Activated CD4-positive, alpha-beta T cell treated with anti-CD3 and anti-CD28 coated beads for 36 hours (primary cell): ENCODE results near the gene C1orf226. TPM values are rescaled to one million over a fixed set of nuclear protein-coding genes. Genes with fewer than 3 reads are reported as not detected.
"Not testable (repeated sequence)": the region's sequence is repeated elsewhere in the genome, so short reads cannot be mapped to it uniquely, and the experiment has no call there.

Source experiments
- ATAC-seq: fragments of 200-7000 bp; cut with Tn5 transposase; one replicate; pipeline ENCODE4 v1.10.0; 2021; ENCODE audit warnings: mild to moderate bottlenecking, moderate library complexity
- CTCF ChIA-PET: fragments of 350-600 bp; sonication (Branson Sonifier 250); formaldehyde crosslinking; loops from one replicate; lab custom pipeline; 2021; ENCODE audit warnings: antibody characterized with exemption; lab: Charles Lee
- POLR2A ChIA-PET: fragments of 350-600 bp; sonication (Branson Sonifier 250); formaldehyde crosslinking; loops from one replicate; lab custom pipeline; 2021; ENCODE audit warnings: antibody characterized with exemption, inconsistent platforms; lab: Charles Lee
- DNase-seq: peaks from one replicate; pipeline ENCODE4 v3.0.0-alpha.2; 2020
- H3K27ac Mint-ChIP-seq: one replicate; pipeline ENCODE4 v1.8.0; 2021; ENCODE audit warnings: mixed read lengths
- H3K27me3 Mint-ChIP-seq: one replicate; pipeline ENCODE4 v1.8.0; 2021; ENCODE audit warnings: mixed read lengths
- H3K36me3 Mint-ChIP-seq: one replicate; pipeline ENCODE4 v1.8.0; 2021; ENCODE audit warnings: low read depth, mixed read lengths
- H3K4me1 Mint-ChIP-seq: one replicate; pipeline ENCODE4 v1.8.0; 2021; ENCODE audit warnings: mixed read lengths
- H3K4me3 Mint-ChIP-seq: one replicate; pipeline ENCODE4 v1.8.0; 2021; ENCODE audit warnings: mild to moderate bottlenecking, moderate library complexity, mixed read lengths
- H3K9me3 Mint-ChIP-seq: one replicate; pipeline ENCODE4 v1.8.0; 2021; ENCODE audit warnings: low read depth, mixed read lengths
- intact Hi-C, 2 experiments: fragments of 100-400 bp; cut with DNase I in 1 of 2; cut with micrococcal nuclease in 1 of 2; formaldehyde crosslinking; loops; one replicate each; pipeline versions ENCODE4 v1.14.2 to v1.15.1; 2022 to 2024; cut with DNase I, micrococcal nuclease
- microRNA-seq: library from miRNA; unstranded; fragments of <30 nt; microRNA quantifications from one replicate; pipeline ENCODE4 v1.2.0, GENCODE V29; 2021; ENCODE audit warnings: borderline replicate concordance
- total RNA-seq, 2 experiments: library from RNA; stranded (reverse); gene quantifications; one replicate each; pipeline ENCODE4 v1.2.3, GENCODE V29; 2021

C1orf226 gene
- total RNA-seq, 2 experiments from 2014 or later, result 0.16 TPM

DNA sequence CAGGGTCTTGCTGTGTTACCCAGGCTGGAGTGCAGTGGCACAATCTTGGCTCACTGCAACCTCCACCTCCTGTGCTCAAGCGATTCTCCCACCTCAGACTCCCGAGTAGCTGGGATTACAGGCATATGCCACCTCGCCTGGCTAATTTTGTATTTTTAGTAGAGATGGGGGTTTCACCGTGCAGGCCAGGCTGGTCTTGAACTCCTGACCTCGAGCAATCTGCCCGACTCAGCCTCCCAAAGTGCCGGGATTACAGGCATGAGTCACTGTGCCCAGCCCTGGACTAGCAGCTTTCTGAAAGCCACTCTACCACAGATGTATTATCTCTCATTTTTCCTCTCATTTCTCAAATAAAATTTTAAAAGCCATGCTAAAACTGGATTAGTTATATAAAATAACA is 37.1 kb downstream of the C1orf226 start:
- POLR2A ChIA-PET, H3K27ac Mint-ChIP-seq, DNase-seq, H3K36me3 Mint-ChIP-seq, intact Hi-C loops, CTCF ChIA-PET, ATAC-seq, H3K9me3 Mint-ChIP-seq, H3K4me1 Mint-ChIP-seq, H3K4me3 Mint-ChIP-seq: not testable (repeated sequence)
- H3K27me3 Mint-ChIP-seq, result peaks cover 18% of the 10 kb centered on the region

DNA sequence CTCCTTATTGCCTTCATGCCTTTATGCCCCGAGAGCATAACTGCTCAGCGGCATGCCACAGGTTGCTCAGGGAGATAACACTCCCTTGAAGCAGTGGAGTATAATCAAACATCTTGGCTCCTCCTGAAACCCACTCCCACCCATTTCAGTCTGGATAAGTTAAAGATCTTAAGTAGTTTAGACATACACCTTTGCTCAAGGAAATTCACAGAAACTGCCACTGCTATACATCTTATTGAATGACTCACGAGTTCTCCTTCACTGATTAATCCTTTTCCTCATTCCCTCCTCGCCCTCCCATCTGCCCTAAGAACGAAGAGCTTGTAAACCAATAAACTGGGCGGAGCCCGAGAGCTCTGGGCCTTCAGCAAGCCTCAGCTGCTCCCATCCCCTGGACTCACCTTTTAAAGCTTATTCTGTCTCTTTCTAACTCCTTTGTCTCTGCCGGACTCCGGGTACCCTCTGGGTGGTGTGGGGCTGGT is 38.0 kb downstream of the C1orf226 start:
- ATAC-seq, intact Hi-C loops, H3K4me1 Mint-ChIP-seq, DNase-seq, H3K27ac Mint-ChIP-seq, POLR2A ChIA-PET, H3K4me3 Mint-ChIP-seq, H3K9me3 Mint-ChIP-seq, H3K36me3 Mint-ChIP-seq: not testable (repeated sequence)
- H3K27me3 Mint-ChIP-seq, result peaks cover 22% of the 10 kb centered on the region
- CTCF ChIA-PET, result interaction anchor here (1.1 kb wide), 1 partner anchor 97 kb away, joined by 4 read pairs; no protein-coding TSS in a partner anchor

DNA sequence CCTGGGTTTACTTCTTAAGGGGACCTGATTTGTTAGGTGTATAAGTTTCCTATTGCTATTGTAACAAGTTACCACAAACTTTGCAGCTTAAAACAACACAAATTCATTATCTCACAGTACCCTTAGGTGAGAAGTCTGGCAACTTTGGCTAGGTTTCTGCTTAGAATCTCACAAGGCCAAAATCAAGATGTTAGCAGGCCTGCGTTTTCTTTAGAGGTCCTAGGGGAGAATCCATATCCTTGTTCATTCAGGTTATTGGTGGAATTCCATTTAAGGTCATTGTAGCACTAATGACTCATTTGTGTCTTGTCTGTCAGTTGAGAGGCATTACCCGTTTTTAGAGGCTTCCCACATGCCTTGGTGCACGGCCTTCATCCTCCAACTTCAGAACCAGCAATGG is 38.6 kb downstream of the C1orf226 start:
- Mint-ChIP-seq H3K27ac (no peak overlapping the region), H3K4me1 (no peaks in the 10 kb centered on the region), H3K27me3 (peaks cover 21% of the 10 kb centered on the region), H3K4me3 (no peak overlapping the region), H3K36me3 (no peaks in the 10 kb centered on the region), H3K9me3 (no peaks in the 10 kb centered on the region)
- CTCF ChIA-PET, result interaction anchor here (1.1 kb wide), 1 partner anchor 97 kb away, joined by 4 read pairs; no protein-coding TSS in a partner anchor
- ATAC-seq, result no peak
- POLR2A ChIA-PET, result no interaction called here
- intact Hi-C loops, result no loop called here
- DNase-seq, result no peak

DNA sequence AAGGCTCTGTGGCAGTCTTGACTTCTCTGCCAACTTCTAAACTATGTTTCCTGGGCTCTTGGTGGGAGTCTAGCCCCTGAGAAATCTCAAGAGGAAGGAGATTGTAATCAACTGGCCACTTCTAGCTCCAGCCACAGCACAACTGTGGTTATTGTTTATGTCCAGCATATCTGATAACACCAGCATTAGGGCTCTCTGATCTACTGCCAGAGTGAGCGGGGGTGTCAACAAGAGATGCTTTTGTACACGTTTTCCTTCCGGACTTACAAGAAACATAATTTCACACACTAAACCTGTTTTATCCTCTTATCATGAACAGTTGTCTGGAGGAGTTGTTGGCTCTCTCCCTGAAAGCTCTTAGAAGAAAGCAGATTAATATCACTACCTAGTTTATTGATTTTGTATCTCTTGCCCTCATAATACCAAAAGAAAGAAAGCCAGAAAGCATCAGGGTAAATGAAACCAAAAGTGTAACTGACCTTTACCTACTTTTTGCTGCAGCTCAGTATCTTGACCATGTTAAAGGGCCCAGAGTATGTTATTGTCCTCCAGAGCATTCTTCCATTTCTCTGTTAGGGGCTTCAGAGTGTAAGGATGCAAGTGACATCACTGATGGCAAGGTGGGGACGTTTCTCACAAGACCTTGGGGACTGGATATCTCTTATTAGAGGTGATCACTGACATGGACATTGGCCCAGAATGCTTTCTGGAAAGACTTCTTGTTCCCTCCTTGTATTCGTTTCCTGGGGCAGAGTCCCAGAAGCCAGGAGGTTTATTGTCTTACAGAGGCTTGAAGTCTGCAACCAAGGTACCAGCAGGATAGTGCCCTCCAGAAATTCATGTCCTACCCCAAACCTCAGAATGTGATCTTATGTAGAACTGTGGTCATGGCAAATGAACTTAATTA is 40.0 kb downstream of the C1orf226 start:
- ATAC-seq (no peak), DNase-seq (no peak)
- Mint-ChIP-seq H3K27ac (no peak overlapping the region), H3K9me3 (no peaks in the 10 kb centered on the region), H3K4me3 (no peak overlapping the region), H3K4me1 (no peaks in the 10 kb centered on the region), H3K27me3 (peaks cover 18% of the 10 kb centered on the region), H3K36me3 (no peaks in the 10 kb centered on the region)
- intact Hi-C loops, result no loop called here
- ChIA-PET CTCF (no interaction called here), POLR2A (no interaction called here)

DNA sequence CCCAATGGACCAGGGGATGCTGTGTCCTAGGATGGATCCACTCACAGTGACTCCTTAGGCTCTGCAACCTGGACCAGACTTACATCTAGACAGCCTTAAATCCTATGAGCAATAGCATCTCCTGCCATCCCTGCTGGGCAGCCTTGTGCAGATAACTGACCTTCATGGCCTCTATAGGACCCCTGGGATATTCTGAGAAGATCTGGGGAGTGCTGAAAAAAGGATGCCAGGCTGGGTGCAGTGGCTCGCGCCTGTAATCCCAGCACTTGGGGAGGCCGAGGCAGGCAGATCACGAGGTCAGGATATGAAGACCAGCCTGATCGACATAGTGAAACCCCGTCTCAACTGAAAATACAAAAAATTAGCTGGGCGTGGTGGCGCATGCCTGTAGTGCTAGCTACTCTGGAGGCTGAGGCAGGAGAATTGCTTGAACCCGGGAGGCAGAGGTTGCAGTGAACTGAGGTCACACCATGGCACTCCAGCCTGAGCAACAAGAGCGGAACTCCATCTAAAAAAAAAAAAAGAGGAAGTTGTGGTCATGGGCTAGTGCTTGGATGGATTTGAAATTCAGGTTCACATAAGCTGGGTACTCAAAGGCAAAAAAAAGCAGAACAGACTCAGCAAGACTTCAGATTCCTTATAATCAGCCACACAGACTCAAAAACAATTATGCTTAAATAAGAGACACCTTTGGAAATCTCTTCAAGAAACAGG is 41.3 kb downstream of the C1orf226 start:
- H3K36me3 Mint-ChIP-seq, result no peaks in the 10 kb centered on the region
- ATAC-seq, result no peak
- CTCF ChIA-PET, result no interaction called here

DNA sequence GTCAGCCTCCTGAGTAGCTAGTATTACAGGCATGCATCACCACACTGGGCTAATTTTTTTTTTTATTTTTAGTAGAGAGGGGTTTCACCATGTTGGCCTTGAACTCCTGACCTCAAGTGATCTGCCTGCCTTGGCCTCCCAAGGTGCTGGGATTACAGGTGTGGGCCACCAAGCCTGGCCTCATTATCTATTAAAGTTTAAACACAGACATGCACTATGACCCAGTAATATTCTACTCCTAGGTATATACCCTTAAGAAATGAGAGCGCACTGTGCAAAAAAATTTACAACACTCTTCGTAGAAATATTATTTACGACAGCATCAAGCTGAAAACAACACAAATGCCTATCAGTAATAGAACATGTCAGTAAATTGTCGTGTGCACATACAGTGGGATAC is 49.1 kb downstream of the C1orf226 start:
- ChIA-PET POLR2A (no interaction called here), CTCF (no interaction called here)
- ATAC-seq (no peak), DNase-seq (no peak)
- Mint-ChIP-seq H3K9me3 (no peaks in the 10 kb centered on the region), H3K27ac (no peak overlapping the region), H3K4me1 (no peaks in the 10 kb centered on the region), H3K27me3 (peaks cover 3% of the 10 kb centered on the region), H3K36me3 (no peaks in the 10 kb centered on the region), H3K4me3 (no peak overlapping the region)
- intact Hi-C loops, result no loop called here

More for the DNA sequence above, 41.3 kb downstream of the C1orf226 start:
- POLR2A ChIA-PET, result no interaction called here
- Mint-ChIP-seq H3K9me3 (no peaks in the 10 kb centered on the region), H3K4me1 (no peaks in the 10 kb centered on the region), H3K27me3 (peaks cover 13% of the 10 kb centered on the region), H3K27ac (no peak overlapping the region), H3K4me3 (no peak overlapping the region)
- intact Hi-C loops, result no loop called here
- no peak for DNase-seq

DNA sequence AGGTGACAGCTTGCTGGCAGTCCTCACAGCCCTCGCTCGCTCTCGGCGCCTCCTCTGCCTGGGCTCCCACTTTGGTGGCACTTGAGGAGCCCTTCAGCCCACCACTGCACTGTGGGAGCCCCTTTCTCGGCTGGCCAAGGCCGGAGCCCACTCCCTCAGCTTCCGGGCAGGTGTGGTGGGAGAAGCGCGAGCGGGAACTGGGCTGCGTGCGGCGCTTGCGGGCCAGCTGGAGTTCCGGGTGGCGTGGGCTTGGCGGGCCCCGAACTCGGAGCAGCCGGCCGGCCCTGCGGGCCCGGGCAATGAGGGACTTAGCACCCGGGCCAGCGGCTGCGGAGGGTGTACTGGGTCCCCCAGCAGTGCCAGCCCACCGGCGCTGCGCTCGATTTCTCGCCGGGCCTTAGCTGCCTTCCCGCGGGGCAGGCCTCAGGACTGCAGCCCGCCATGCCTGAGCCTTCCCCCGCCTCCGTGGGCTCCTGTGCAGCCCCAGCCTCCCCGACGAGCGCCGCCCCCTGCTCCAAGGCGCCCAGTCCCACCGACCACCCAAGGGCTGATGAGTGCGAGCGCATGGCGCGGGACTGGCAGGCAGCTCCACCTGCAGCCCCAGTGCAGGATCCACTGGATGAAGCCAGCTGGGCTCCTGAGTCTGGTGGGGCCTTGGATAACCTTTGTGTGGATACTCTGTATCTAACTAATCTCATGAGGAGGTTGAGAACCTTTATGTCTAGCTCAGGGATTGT is 51.6 kb downstream of the C1orf226 start:
- not testable (repeated sequence) for ATAC-seq

More for the DNA sequence above, 51.6 kb downstream of the C1orf226 start:
- H3K4me3 Mint-ChIP-seq, H3K36me3 Mint-ChIP-seq, H3K27ac Mint-ChIP-seq, H3K27me3 Mint-ChIP-seq, POLR2A ChIA-PET, intact Hi-C loops, CTCF ChIA-PET, H3K4me1 Mint-ChIP-seq, DNase-seq, H3K9me3 Mint-ChIP-seq: not testable (repeated sequence)

Small RNA genes within 50 kb of the gene (microRNA-seq; reads per million reads assigned to microRNA genes)
- gene MIR556, result not detected

Other genes starting within 250 kb of the C1orf226 start
- not detected for gene SPATA46, start 4.9 kb upstream of the C1orf226 start, total RNA-seq
- gene SH2D1B, start 30.4 kb downstream of the C1orf226 start, total RNA-seq, result not detected
- gene UHMK1, start 116.1 kb downstream of the C1orf226 start, total RNA-seq, result 10 to 100 TPM; 35.1 to 48.1 TPM
- 10 to 100 TPM; 29.7 to 34.8 TPM for gene UAP1, start 180.0 kb downstream of the C1orf226 start, total RNA-seq